Activated B cell treated with CpG ODN at 0.5 μM for 24 hours (primary cell): ENCODE measurements around the gene CASKIN1. TPM values are rescaled to one million over a fixed set of nuclear protein-coding genes. Genes with fewer than 3 reads are reported as not detected.

Source experiments
- ATAC-seq: fragments of 200-7000 bp; cut with Tn5 transposase; one replicate; pipeline ENCODE4 v1.10.0; 2021; ENCODE audit warnings: low read depth, mild to moderate bottlenecking, moderate library complexity
- CTCF ChIA-PET: fragments of 350-600 bp; sonication (Branson Sonifier 250); formaldehyde crosslinking; loops from one replicate; lab custom pipeline; 2021; ENCODE audit warnings: antibody characterized with exemption; lab: Charles Lee
- POLR2A ChIA-PET: fragments of 350-600 bp; sonication (Branson Sonifier 250); formaldehyde crosslinking; loops from one replicate; lab custom pipeline; 2021; ENCODE audit warnings: antibody characterized with exemption; lab: Charles Lee
- DNase-seq: peaks from one replicate; pipeline ENCODE4 v3.0.0; 2022
- H3K27ac Mint-ChIP-seq: one replicate; pipeline ENCODE4 v1.8.0; 2020; ENCODE audit warnings: mixed read lengths
- H3K27me3 Mint-ChIP-seq: one replicate; pipeline ENCODE4 v1.8.0; 2021; ENCODE audit warnings: mixed read lengths
- H3K36me3 Mint-ChIP-seq: one replicate; pipeline ENCODE4 v1.8.0; 2021; ENCODE audit warnings: low read depth, mixed read lengths
- H3K4me1 Mint-ChIP-seq: one replicate; pipeline ENCODE4 v1.8.0; 2021; ENCODE audit warnings: mixed read lengths
- H3K4me3 Mint-ChIP-seq: one replicate; pipeline ENCODE4 v1.8.0; 2020; ENCODE audit warnings: mild to moderate bottlenecking, mixed read lengths
- H3K9me3 Mint-ChIP-seq: one replicate; pipeline ENCODE4 v1.8.0; 2020; ENCODE audit warnings: mixed read lengths
- CTCF ChIP-seq: fragments of 200-600 bp; IDR thresholded peaks from one replicate; pipeline ENCODE4 v1.8.0; 2022; ENCODE audit warnings: antibody characterized with exemption, mild to moderate bottlenecking
- intact Hi-C: fragments of 100-400 bp; cut with micrococcal nuclease; formaldehyde crosslinking; loops from one replicate; pipeline ENCODE4 v1.15.1; 2024
- total RNA-seq: library from RNA; stranded (reverse); gene quantifications from 2 replicates; pipeline ENCODE4 v1.2.3, GENCODE V29; 2022

The CASKIN1 gene
- total RNA-seq, 1 donor from 2014 or later, result not detected

- no peaks in the 10 kb centered on the region for H3K9me3 Mint-ChIP-seq
- H3K36me3 Mint-ChIP-seq, result peaks cover 52% of the 10 kb centered on the region
- DNase-seq, result no peak
- H3K27ac Mint-ChIP-seq, result no peak overlapping the region
- no peak for TF ChIP-seq CTCF
- ATAC-seq, result no peak
- no peak overlapping the region for H3K4me3 Mint-ChIP-seq
- H3K27me3 Mint-ChIP-seq, result peaks cover under 1% of the 10 kb centered on the region
- intact Hi-C loops, result no loop called here
- ChIA-PET CTCF (no interaction called here), POLR2A (interaction anchor here (0.5 kb wide), 1 partner anchor 88 kb away, joined by 3 read pairs; no protein-coding TSS in a partner anchor)
- peaks cover 7% of the 10 kb centered on the region for H3K4me1 Mint-ChIP-seq
These were observed 34.0 kb upstream of the CASKIN1 start for GRCh38 chr16:2230376-2230775.

- no peak overlapping the region for H3K4me3 Mint-ChIP-seq
- POLR2A ChIA-PET, result no interaction called here
- intact Hi-C loops, result loop anchor here (10.0 kb wide), 1 partner anchor 195 kb away; the partner anchor contains the start of gene CCNF
- ATAC-seq (no peak), DNase-seq (no peak)
- no peaks in the 10 kb centered on the region for H3K9me3 Mint-ChIP-seq
- H3K27ac Mint-ChIP-seq, result no peak overlapping the region
- no peaks in the 10 kb centered on the region for H3K27me3 Mint-ChIP-seq
- no peak for TF ChIP-seq CTCF
- H3K36me3 Mint-ChIP-seq, result peaks cover 47% of the 10 kb centered on the region
- H3K4me1 Mint-ChIP-seq, result peaks cover 11% of the 10 kb centered on the region
- CTCF ChIA-PET, result no interaction called here
These were observed 33.3 kb upstream of the CASKIN1 start for GRCh38 chr16:2229632-2230250.

GRCh38 chr16:2229091-2229490 lies 32.7 kb upstream of the CASKIN1 start:
- no peaks in the 10 kb centered on the region for H3K9me3 Mint-ChIP-seq
- ChIA-PET POLR2A (no interaction called here), CTCF (no interaction called here)
- H3K4me3 Mint-ChIP-seq, result no peak overlapping the region
- peaks cover 18% of the 10 kb centered on the region for H3K4me1 Mint-ChIP-seq
- no peak for TF ChIP-seq CTCF
- ATAC-seq (no peak), DNase-seq (no peak)
- peaks cover 42% of the 10 kb centered on the region for H3K36me3 Mint-ChIP-seq
- H3K27ac Mint-ChIP-seq, result no peak overlapping the region
- intact Hi-C loops, result loop anchor here (10.0 kb wide), 1 partner anchor 196 kb away; the partner anchor contains the start of gene CCNF
- no peaks in the 10 kb centered on the region for H3K27me3 Mint-ChIP-seq

GRCh38 chr16:2228161-2228824 lies 31.9 kb upstream of the CASKIN1 start:
- ChIA-PET CTCF (no interaction called here), POLR2A (interaction anchor here (0.5 to 0.7 kb wide), 2 partner anchors 25 to 276 kb away, joined by 3 to 4 read pairs; no protein-coding TSS in a partner anchor)
- Mint-ChIP-seq H3K27ac (no peak overlapping the region), H3K4me3 (no peak overlapping the region), H3K9me3 (no peaks in the 10 kb centered on the region), H3K27me3 (no peaks in the 10 kb centered on the region), H3K36me3 (peaks cover 39% of the 10 kb centered on the region), H3K4me1 (peaks cover 20% of the 10 kb centered on the region)
- ATAC-seq, result no peak
- intact Hi-C loops, result loop anchor here (10.0 kb wide), 1 partner anchor 197 kb away; the partner anchor contains the start of gene CCNF
- no peak for TF ChIP-seq CTCF
- no peak for DNase-seq

- CTCF ChIA-PET, result no interaction called here
- DNase-seq (no peak), ATAC-seq (no peak)
- intact Hi-C loops, result loop anchor here (10.0 kb wide), 1 partner anchor 198 kb away; the partner anchor contains the start of gene CCNF
- POLR2A ChIA-PET, result interaction anchor here (1.0 to 2.2 kb wide), 3 partner anchors 12 to 71 kb away, joined by 3 to 8 read pairs (median 3); partner anchors contain the start of genes ECI1 and TRAF7
- Mint-ChIP-seq H3K4me3 (no peak overlapping the region), H3K27ac (no peak overlapping the region), H3K4me1 (peaks cover 20% of the 10 kb centered on the region), H3K27me3 (no peaks in the 10 kb centered on the region), H3K9me3 (no peaks in the 10 kb centered on the region), H3K36me3 (peaks cover 33% of the 10 kb centered on the region)
- no peak for TF ChIP-seq CTCF
These were observed 30.5 kb upstream of the CASKIN1 start for GRCh38 chr16:2226918-2227317.
